Measurements from ENCODE around the gene UBR4.
"Not testable (repeated sequence)": the region's sequence is repeated elsewhere in the genome, so short reads cannot be mapped to it uniquely, and the experiment has no call there.

UBR4 gene

GRCh38 chr1:19209990-19210771 is at the start of gene UBR4:
Gene UBR4, minus strand, starts transcription at chr1:19210266. Its CDS starts 18 bp downstream, at chr1:19210248.
- DNase-seq (ENCODE audit: low spot score), result peak; percentile 94

- DNase-seq (ENCODE audit: low spot score), result no peak
Measured at GRCh38 chr1:19258353-19258752, 48.3 kb upstream of the UBR4 start.

- no peak for DNase-seq (ENCODE audit: low spot score)
Measured at GRCh38 chr1:19257178-19257914, 47.3 kb upstream of the UBR4 start.

- DNase-seq (ENCODE audit: low spot score), result not testable (repeated sequence)
Measured at GRCh38 chr1:19256301-19256700, 46.2 kb upstream of the UBR4 start.

- DNase-seq (ENCODE audit: low spot score), result no peak
Measured at GRCh38 chr1:19255288-19255687, 45.2 kb upstream of the UBR4 start.

GRCh38 chr1:19254416-19254815 is 44.4 kb upstream of the UBR4 start:
- DNase-seq (ENCODE audit: low spot score), result no peak

GRCh38 chr1:19251305-19252196 is 41.5 kb upstream of the UBR4 start, which contains the start of the genes EMC1 and MRTO4:
Gene EMC1, minus strand, starts transcription at chr1:19251524. Its CDS starts 15 bp downstream, at chr1:19251509.
Gene MRTO4, plus strand, starts transcription at chr1:19251805. Its CDS starts 31 bp downstream, at chr1:19251836.
- DNase-seq (ENCODE audit: low spot score), result peak; percentile 81

- DNase-seq (ENCODE audit: low spot score), result no peak
Measured at GRCh38 chr1:19250629-19251304, 40.7 kb upstream of the UBR4 start.

GRCh38 chr1:19240673-19241538 is 30.8 kb upstream of the UBR4 start:
- DNase-seq (ENCODE audit: low spot score), result peak; percentile 56

- DNase-seq (ENCODE audit: low spot score), result no peak
Measured at GRCh38 chr1:19239876-19240275, 29.8 kb upstream of the UBR4 start.

GRCh38 chr1:19234224-19234623 is 24.2 kb upstream of the UBR4 start:
- DNase-seq (ENCODE audit: low spot score), result no peak

GRCh38 chr1:19232524-19232846 is 22.4 kb upstream of the UBR4 start:
- no peak for DNase-seq (ENCODE audit: low spot score)

GRCh38 chr1:19231736-19232523 is 21.9 kb upstream of the UBR4 start:
- not testable (repeated sequence) for DNase-seq (ENCODE audit: low spot score)

GRCh38 chr1:19229828-19230325 is 19.8 kb upstream of the UBR4 start:
- no peak for DNase-seq (ENCODE audit: low spot score)

- DNase-seq (ENCODE audit: low spot score), result no peak
Measured at GRCh38 chr1:19229229-19229628, 19.2 kb upstream of the UBR4 start.

- no peak for DNase-seq (ENCODE audit: low spot score)
Measured at GRCh38 chr1:19222979-19223824, 13.1 kb upstream of the UBR4 start.

GRCh38 chr1:19222573-19222972 is 12.5 kb upstream of the UBR4 start:
- DNase-seq (ENCODE audit: low spot score), result no peak

- DNase-seq (ENCODE audit: low spot score), result no peak
Measured at GRCh38 chr1:19220991-19221390, 10.9 kb upstream of the UBR4 start.

All from cerebellar cortex (tissue), 1 donor.